GM12891 (cell line): ENCODE results near the gene KLHL30.
A peak's percentile ranks its signal among the peaks of the same experiment; 100 is the strongest.

Source experiments
- DNase-seq: peaks from one replicate; pipeline ENCODE4 v3.0.0; 2011; ENCODE audit warnings: low spot score; ENCODE audit not compliant: insufficient read length
- FAIRE-seq: peaks from 2 replicates; lab custom pipeline; 2011; peaks lifted over from hg19 to GRCh38; lab: Jason Lieb, UNC
- PAX5 ChIP-seq: IDR thresholded peaks from 2 replicates; pipeline ENCODE4 v1.6.1; 2011; ENCODE audit warnings: low read length, moderate library complexity, mild to moderate bottlenecking; ENCODE audit not compliant: insufficient read depth, severe bottlenecking
- POLR2A ChIP-seq: IDR thresholded peaks from 2 replicates; pipeline ENCODE4 v1.6.1; 2011; ENCODE audit warnings: low read depth, low read length, control low read depth
- POLR2AphosphoS5 ChIP-seq: IDR thresholded peaks from 2 replicates; pipeline ENCODE4 v1.6.1; 2011; ENCODE audit warnings: low read depth, low read length, control low read depth
- POU2F2 ChIP-seq: IDR thresholded peaks from 2 replicates; pipeline ENCODE4 v1.6.1; 2011; ENCODE audit warnings: low read depth, mild to moderate bottlenecking, control low read depth, low read length, moderate library complexity
- SPI1 ChIP-seq: IDR thresholded peaks from 2 replicates; pipeline ENCODE4 v1.6.1; 2011; ENCODE audit warnings: low read depth, low read length, control low read depth
- TAF1 ChIP-seq: IDR thresholded peaks from 2 replicates; pipeline ENCODE4 v1.6.1; 2011; ENCODE audit warnings: low read depth, low read length, control low read depth

KLHL30 gene

DNA sequence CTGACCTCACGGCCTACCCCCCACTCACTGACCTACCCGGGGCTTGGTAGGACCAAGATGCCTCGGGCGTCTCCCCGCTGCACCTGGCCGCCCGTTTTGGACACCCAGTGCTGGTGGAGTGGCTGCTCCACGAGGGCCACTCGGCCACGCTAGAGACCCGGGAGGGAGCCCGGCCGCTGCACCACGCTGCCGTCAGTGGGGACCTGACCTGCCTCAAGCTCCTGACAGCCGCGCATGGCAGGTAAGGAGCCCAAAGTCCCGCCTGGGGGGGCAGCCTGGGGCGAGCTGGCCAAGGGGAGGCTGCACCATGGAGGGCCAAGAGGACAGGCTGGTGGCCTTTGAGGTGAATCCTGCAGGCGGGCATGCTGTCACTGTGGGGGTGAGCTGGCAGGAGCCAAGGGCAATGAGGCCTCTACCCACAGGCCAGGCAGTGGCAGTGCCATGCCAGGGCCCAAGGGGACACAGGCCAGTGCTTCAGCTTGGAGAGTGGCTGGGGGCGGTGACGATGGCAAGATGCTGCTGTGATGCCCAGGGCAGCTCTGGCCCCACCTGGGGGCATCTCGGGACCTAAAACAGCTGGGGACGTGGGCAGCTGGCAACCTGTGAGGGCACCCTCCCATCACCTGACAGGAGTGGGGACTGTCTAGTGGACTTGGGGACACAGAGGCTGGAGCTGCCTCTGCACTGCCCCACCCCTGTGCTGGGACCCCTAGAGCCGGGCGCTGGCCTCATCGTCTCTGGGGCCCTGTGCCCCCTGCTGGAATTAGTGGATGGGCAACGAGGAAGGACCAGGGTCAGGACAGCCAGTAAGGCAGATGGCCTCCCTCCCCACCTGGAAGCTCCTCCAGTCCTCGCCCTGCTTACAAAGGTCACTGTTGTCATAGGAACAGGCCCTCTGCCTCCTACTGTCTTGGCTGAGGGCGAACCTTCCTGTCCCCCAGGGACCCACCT, 36.3 kb upstream of the KLHL30 start:
- no peak for DNase-seq
- FAIRE-seq = no peak
- no peak for TF ChIP-seq PAX5
- no peak for TF ChIP-seq SPI1
- no peak for TF ChIP-seq POLR2AphosphoS5
- no peak for TF ChIP-seq POU2F2
- no peak for TF ChIP-seq POLR2A
- TF ChIP-seq TAF1 = no peak

DNA sequence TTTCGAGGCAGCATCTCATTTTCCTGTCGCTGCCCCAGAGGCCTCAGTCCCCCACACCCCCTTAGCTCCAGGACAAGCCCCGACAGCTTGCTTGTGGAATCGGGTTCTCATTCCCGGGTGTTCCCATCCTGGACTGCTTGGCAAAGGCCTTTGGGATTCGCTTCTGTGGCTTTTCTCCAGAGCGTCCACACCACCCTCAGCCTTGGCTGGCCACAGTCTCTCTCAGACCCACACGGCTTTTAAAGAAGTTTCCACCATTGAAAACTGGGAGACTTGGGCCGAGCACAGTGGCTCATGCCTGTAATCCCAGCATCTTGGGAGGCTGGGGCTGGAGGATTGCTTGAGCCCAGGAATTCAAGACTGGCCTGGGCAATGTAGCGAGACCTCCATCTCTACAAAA, 35.6 kb upstream of the KLHL30 start:
- no peak for DNase-seq
- no peak for TF ChIP-seq POLR2AphosphoS5
- TF ChIP-seq SPI1 = no peak
- no peak for TF ChIP-seq PAX5
- TF ChIP-seq POLR2A = no peak
- no peak for FAIRE-seq

DNA sequence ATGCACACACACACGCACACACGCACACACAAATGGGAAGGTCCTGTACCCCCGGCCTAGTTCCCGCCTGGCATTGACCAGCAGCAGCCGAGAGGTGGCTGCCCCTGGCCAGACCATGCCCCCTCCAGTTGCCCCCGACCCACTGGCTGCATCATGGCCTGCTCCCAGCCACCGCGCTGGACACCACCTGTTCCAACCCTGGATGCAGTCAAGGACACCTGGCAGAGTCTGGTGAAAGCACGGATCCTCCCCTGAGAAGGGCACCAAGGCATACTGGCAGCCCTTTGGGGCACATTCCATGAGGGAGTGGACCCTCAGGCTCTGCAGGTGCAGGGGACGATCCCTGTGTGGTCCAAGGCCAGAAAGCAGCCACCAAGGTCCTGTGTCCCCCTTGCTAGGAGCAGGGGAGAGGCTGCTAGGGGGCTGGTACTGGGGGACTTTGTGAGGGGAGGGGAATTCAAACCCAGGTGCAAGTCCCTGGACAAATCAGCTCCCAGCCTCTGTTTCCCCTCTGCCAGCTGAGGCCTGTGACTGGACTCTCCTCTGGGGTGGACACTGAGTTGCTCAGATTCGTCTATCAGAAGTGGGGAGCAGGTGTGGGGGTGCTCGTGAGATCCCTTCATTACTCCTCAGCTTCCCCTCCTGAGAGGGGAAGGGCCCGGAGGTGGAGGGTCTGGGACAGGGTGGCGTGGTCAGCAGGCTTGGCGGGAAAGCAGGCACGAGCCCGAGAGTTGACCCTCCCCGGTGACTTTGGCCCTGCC, 34.8 kb upstream of the KLHL30 start:
- no peak for TF ChIP-seq POLR2AphosphoS5
- TF ChIP-seq SPI1 = no peak
- no peak for TF ChIP-seq PAX5
- TF ChIP-seq TAF1 = no peak
- no peak for TF ChIP-seq POLR2A
- TF ChIP-seq POU2F2 = no peak
- FAIRE-seq (no peak), DNase-seq (no peak)

DNA sequence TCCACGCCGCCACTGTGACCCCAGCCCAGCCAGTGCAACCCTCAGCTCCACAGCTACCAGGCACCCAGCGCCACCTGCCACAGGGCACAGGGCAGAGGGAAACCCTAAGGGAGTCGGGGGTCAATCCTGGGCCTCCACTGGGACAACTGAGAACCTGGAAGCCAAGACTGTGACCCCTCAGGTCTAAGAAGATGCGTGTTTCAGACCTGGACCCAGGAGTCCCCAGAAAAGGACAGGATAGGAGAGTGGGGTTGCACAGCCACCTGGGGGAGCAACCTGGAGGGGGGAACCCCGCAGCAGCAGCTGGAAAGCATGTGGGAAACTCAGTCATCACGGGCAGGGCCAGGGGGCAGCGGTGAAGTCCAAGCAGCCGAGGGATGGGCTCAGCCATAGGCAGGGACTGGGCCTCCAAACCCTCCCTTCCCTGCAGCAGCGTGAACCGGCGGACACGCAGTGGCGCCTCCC, 34.2 kb upstream of the KLHL30 start:
- FAIRE-seq (no peak), DNase-seq (no peak)
- TF ChIP-seq POU2F2 = no peak
- no peak for TF ChIP-seq SPI1

DNA sequence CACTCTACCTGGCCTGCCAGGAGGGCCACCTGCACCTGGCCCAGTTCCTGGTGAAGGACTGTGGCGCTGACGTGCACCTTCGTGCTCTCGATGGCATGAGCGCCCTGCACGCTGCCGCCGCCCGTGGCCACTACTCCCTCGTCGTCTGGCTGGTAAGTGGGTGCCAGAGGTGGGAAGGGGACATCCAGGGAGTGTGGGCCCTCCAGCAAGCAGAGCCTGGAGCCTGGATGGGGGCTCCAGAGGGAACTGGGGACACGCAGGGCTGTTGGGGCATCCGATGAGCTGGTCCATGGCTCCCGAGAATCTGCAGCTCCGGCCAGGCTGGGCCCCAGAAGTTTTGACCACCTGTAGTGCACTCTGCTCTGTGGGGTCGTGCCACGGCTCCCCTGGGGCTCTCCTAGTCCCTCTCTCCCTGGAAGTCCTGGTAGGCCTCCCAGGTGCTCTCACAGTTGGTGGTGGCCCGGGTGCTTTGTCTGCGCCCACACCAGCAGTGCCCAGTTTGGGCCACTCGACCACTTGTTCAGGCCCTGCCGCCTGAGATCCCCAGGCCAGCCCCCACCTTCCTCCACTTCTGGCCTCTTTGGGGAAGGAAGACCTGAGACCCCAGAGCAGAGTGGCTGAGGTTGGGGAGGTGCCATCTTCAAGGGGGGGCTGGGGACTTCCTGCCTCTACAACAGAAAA, 33.6 kb upstream of the KLHL30 start:
- TF ChIP-seq POLR2AphosphoS5 (no peak), SPI1 (no peak), TAF1 (no peak), POU2F2 (no peak), PAX5 (no peak), POLR2A (no peak)
- DNase-seq (no peak), FAIRE-seq (no peak)

DNA sequence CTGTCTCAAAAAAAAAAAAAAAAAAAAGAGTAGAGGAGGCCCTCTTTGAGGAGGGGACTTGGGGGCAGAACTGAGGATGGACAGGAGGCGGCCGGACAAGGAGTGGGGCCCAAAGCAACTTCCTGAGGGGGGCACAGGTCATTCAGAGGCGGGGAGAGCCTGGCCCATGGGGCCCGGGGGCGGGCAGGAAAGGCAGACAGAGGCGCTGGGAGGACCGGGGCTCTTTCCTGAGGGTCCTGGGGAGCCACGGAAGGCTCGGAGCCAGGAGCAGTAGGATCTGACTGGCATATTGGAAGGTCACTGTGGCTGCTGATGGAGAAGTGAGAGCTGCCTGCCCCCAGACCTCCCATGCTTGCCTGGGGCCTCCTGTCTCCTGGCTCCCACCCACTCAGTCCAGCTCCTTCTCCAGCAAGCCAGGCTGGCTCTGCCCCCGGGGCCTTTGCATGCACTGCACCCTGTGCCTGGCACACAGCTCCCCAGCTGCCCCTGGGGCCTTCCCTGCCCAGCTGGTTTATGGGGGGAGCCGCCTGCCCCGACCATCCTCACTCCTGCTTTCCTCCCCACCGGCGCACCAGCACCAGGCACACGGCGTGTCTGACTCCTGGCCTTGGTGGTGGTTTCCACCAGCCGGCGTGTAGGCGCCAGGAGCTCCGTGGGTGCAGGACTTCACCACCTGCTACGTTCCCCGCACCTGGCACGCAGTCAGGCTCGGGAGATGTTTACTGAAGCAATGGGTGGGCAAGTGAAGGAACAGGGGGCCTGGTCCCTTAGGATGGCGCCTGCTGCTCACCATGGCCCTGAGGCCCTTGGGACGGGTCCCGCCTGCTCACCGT, 32.7 kb upstream of the KLHL30 start:
- TF ChIP-seq TAF1 = no peak
- no peak for TF ChIP-seq POLR2AphosphoS5
- no peak for TF ChIP-seq POU2F2
- no peak for TF ChIP-seq PAX5
- TF ChIP-seq POLR2A = no peak
- peak; percentile 10 for DNase-seq
- FAIRE-seq = no peak

DNA sequence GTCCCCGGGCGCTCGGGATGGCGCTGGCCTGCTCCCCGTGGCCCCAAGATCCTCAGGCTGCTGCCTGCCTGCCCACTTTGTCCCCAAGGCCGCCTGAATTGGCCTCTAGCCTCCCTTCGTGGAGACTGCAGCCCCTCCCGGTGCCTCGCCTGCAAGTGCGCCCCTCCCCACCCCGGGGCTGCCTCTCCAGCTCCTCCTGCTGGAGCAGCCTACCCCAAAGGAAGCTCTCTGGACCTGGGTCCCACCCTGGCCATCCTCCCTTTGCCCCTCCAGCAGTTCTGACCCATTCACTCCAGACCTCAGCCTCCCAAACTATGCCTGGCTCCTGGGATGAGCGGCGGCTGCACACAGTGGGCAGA, 32.1 kb upstream of the KLHL30 start:
- DNase-seq (no peak), FAIRE-seq (peak; percentile 23)
- TF ChIP-seq TAF1 = no peak
- no peak for TF ChIP-seq POLR2A
- no peak for TF ChIP-seq POLR2AphosphoS5
- no peak for TF ChIP-seq PAX5
- no peak for TF ChIP-seq POU2F2
- no peak for TF ChIP-seq SPI1

DNA sequence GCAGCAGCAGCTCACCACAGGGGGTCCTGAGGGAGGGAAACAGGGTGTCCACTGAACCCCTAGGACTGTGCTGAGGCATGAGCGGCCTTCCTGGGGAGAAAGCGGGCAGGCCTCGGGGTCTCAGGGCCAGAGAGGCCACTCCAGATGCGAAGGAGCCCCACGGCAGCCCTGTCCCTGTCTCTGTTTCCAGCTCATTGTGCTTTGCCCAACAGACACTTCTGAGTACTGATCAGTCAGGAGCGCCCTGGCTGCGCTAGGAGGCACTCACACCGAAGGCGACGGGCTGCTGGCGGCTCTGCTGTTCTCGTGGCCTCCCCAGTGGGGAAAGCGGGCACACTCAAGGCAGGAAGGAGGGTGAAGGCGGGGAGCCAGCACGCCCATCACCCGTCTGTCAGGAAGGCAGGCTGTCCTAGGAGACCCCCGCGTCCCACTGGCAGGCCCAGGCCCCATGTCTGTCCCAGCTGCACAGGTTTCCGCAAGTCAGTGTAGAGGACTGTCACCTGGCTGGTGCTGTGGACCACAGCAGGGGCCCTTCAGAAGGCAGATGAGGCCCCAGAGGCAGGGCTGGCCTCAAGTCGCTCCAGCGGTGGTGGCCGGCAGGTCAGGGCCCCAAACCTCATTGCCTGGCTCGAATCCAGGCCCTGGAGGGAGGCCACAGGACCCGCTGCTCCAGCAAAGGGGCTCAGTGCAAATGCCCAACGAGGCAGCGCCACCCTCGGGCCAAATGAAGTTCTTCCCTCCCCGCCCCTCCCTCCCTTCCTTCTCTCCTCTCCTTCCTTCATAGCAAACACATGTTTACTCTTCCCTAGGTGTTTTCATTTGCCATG, 31.6 kb upstream of the KLHL30 start:
- TF ChIP-seq SPI1 (no peak), PAX5 (no peak), POLR2AphosphoS5 (no peak)
- FAIRE-seq (no peak), DNase-seq (peak; percentile 25)
